Activated naive CD4-positive, alpha-beta T cell treated with anti-CD3 and anti-CD28 coated beads, Interleukin-2, amount 50 U/mL, for 72 hours (primary cell): ENCODE measurements around the gene LUZP2. TPM values are rescaled to one million over a fixed set of nuclear protein-coding genes. Genes with fewer than 3 reads are reported as not detected.

Source experiments
- ATAC-seq, 2 donors: fragments of 150-1000 bp; cut with Tn5 transposase; 2 replicates each; pipeline ENCODE4 v1.10.0; 2021; ENCODE audit warnings: mild to moderate bottlenecking in 2 of 2, moderate library complexity in 2 of 2
- DNase-seq, 2 donors: peaks; one replicate each; pipeline ENCODE4 v3.0.0; 2021 to 2022; ENCODE audit warnings: low spot score in 2 of 2
- H3K27ac Mint-ChIP-seq, 2 donors: one replicate each; pipeline ENCODE4 v1.8.0; 2022; ENCODE audit warnings: mild to moderate bottlenecking in 2 of 2, mixed read lengths in 2 of 2
- H3K36me3 Mint-ChIP-seq, 2 donors: one replicate each; pipeline ENCODE4 v1.8.0; 2022; ENCODE audit warnings: mixed read lengths in 2 of 2
- H3K9me3 Mint-ChIP-seq, 2 donors: one replicate each; pipeline ENCODE4 v1.8.0; 2022; ENCODE audit warnings: mixed read lengths in 2 of 2
- total RNA-seq, 2 donors: library from RNA; stranded (reverse); gene quantifications; one replicate each; pipeline ENCODE4 v1.2.3, GENCODE V29; 2022

The LUZP2 gene
- total RNA-seq, 2 donors from 2014 or later, result not detected

DNA sequence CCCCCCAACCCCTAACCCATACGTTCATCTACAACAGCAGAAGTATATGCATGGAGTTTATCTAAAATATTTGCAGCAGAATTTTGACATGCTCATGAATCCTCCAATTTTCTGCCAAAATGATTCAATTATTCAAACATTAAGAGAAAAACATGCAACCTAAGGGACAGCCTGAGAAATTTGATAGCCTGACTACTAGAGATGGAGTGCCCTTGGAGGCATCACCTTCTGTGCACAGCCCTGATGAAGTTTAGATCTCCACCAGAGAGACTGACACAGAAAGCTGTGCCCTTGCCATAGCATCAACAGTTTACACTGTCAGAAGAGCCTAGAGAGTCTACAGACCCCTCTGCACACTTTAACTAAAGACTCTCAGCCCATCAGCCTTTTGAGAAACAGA is 217.7 kb downstream of the LUZP2 start:
- DNase-seq, result no peak
- Mint-ChIP-seq H3K9me3 (peaks cover 12 to 15% of the 10 kb centered on the region in 2 donors), H3K27ac (no peak overlapping the region), H3K36me3 (no peaks in the 10 kb centered on the region)
- no peak for ATAC-seq

DNA sequence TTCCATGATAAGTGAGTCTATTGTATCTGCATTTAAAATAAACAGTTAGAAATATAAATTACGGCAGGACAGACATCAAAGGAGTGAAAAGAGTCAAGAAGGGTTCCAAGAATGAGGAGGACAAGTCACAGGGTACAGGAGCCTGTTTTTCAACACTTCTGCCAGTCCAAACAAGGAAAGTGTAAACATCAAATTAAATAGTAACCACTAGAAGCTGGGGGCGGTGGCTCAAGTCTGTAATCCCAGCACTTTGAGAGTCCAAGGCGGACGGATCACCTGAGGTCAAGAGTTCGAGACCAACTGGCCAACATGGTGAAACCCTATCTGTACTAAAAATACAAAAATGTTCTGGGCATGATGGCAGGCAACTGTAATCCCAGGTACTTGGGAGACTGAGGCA is 219.6 kb downstream of the LUZP2 start:
- no peak for ATAC-seq
- no peak overlapping the region for H3K27ac Mint-ChIP-seq
- DNase-seq, result no peak
- H3K9me3 Mint-ChIP-seq, result peaks cover 10 to 11% of the 10 kb centered on the region in 2 donors
- no peaks in the 10 kb centered on the region for H3K36me3 Mint-ChIP-seq

DNA sequence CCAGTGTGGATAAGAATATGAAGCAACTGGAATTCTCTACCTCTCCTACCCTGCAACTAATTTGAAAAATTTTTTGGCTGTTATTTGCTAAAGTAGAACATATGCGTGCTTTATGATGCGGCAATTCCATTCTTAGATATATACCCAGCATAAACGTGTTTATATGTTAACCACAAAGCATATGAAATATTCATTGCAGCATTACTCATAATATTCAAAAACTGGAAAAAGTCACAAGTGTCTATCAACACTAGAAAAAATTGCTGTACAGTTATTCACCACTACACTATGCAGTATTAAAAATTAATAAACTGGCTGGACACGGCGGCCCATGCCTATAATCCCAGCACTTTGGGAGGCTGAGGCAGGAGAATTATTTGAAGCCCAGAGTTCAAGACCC is 226.4 kb downstream of the LUZP2 start:
- peaks cover 3 to 7% of the 10 kb centered on the region in 2 donors for H3K9me3 Mint-ChIP-seq
- DNase-seq (no peak), ATAC-seq (no peak)
- no peak overlapping the region for H3K27ac Mint-ChIP-seq
- no peaks in the 10 kb centered on the region for H3K36me3 Mint-ChIP-seq

DNA sequence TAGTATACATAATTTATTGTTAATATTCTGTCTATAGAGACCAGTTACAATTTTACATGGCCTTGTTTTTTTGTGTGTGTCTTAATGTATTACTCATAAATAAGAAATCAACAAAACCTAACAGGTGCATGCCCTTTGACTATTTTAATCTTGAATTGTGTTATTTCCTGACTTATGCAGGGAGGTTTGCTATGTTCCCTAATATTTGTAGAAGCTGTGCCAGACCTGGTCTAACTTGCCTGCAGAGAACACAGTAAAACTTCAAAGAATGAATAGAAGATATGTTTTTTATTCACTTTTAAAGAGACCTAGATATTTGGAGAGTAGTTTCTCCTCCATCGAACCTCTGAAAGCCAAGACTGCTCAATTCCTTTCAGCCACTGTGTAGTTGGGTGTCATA is 234.7 kb downstream of the LUZP2 start:
- H3K9me3 Mint-ChIP-seq, result peaks cover 21 to 27% of the 10 kb centered on the region in 2 donors
- H3K27ac Mint-ChIP-seq, result no peak overlapping the region
- ATAC-seq (no peak), DNase-seq (no peak)
- no peaks in the 10 kb centered on the region for H3K36me3 Mint-ChIP-seq

DNA sequence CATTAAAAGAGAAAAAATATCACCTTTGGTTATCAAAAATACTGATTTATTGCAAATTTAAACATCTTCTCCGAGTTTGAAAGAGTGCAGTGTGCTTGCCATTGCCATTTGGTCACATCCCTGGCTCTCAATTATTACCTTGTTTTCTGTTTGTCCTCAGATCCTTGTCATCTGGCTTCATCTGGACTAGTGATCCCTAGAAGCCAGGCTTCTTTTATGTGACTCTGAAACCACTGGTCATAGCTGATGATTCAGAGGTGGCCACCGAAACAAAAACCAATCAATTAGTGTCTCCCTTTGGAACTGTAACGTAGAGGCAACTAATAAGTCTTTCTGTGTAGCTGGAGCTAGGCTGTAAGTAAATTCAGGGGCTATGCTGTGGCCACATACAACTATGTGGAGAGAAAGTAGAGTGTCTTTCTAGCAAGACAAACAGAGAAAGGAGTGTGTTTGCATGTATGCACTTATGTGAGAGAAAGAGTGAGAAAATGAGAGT is 237.9 kb downstream of the LUZP2 start:
- DNase-seq (no peak), ATAC-seq (no peak)
- Mint-ChIP-seq H3K9me3 (peaks cover 27% of the 10 kb centered on the region in 2 donors), H3K27ac (no peak overlapping the region), H3K36me3 (peaks cover 0 to 8% of the 10 kb centered on the region in 2 donors)

DNA sequence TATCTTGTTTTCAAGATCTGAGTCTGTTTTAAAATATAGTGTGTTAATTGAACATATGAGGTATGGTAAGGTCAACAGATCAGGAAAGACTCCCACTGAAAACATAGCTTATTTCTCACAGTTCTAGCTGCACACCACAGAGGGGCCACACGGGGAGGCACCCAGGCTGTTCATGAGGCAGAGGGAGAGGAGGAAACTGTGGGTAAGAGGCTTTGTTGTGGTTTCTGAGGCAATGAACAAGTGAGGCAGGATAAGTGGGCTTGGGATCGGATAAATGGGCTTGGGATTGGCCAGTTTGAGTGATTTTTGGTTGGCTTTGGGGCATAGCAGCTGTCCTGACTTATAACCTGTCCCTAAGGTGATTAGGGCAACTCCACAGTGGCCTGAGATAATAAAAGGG is 242.1 kb downstream of the LUZP2 start:
- no peak for DNase-seq
- H3K36me3 Mint-ChIP-seq, result peaks cover 0 to 8% of the 10 kb centered on the region in 2 donors
- peaks cover 17 to 22% of the 10 kb centered on the region in 2 donors for H3K9me3 Mint-ChIP-seq
- no peak for ATAC-seq
- no peak overlapping the region for H3K27ac Mint-ChIP-seq

DNA sequence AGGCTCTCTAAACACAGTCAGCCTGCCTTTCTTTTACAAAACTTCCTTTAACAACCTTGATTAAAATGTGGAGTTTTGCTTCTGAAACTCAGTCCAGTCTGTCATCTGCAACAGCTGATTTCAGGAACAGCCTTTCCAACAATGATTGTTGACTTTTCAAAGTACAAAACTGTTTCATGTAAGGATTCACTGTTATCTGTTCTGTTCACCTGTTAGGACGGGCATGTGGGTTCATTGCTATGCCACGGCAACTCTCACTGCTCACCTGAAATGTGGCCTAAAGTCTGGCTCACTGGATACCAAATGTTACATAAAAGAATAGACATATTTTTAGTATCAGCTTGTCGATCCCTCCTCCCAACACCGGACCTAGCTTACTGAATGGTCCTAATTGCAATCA is 242.8 kb downstream of the LUZP2 start:
- H3K9me3 Mint-ChIP-seq, result peaks cover 22 to 26% of the 10 kb centered on the region in 2 donors
- no peak for DNase-seq
- peaks cover 0 to 8% of the 10 kb centered on the region in 2 donors for H3K36me3 Mint-ChIP-seq
- H3K27ac Mint-ChIP-seq, result no peak overlapping the region
- no peak for ATAC-seq

DNA sequence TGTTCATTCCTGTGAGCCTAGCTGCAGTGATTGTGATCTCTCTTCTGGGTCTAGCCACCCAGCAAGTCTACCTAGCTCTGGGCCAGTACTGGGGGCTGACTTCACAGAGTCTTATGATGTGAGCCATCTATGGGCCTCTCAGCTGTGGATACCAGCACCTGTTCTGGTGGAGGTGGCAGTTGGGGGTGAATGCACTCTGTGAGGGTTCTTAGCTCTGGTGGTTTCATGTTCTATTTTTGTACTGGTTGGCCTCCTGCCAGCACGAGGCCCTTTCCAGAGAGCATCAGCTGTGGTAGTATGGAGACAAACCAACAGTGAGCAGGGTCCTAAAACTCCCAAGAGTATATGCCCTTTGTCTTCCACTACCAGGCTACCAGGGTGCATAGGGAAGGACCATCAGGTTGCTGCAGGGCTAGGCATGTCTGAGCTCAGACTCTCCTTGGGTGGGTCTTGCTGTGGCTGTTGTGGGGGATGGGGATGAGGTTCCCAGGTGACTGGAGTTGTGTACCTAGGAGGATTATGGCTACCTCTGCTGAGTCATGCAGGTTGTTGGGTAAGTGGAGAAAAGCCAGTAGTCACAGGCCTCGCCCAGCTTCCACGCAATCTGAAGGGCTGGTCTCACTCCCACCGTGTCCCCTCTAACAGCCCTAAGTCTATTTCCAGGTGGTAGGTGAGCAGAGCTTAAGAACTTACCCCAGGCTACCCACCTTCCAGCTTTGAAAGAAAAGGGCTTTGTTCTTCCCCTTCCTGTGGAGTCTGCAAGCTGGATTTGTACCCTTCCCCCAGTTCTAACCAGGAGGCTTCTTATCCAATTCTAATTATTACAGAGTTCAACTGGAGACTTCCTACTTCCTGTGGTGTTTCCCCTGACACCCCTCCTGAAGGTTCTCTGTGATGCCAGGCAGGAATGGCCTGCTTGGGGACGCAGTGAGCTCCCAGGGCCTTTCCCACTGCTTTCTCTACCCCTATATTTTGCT is 250.7 kb downstream of the LUZP2 start:
- DNase-seq (no peak), ATAC-seq (no peak)
- H3K27ac Mint-ChIP-seq, result no peak overlapping the region
- peaks cover 0 to 13% of the 10 kb centered on the region in 2 donors for H3K36me3 Mint-ChIP-seq
- H3K9me3 Mint-ChIP-seq, result peaks cover 29 to 37% of the 10 kb centered on the region in 2 donors

DNA sequence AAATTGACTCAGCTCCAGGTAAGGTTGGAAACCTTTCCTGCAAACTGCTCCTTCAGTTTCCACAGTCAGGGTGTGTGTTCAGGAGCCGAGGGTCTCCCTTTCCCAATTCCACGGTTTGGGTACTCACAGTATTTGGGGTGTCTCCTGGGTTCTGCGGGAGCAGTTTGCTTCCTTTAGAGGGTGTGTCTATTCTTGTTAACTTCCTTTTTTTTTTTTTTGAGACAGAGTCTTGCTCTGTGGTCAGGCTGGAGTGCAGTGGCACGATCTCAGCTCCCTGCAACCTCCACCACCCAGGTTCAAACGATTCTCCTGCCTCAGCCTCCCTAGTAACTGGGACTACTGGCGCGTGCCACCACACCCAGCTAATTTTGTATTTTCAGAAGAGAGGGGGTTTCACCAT is 251.4 kb downstream of the LUZP2 start:
- no peak for ATAC-seq
- H3K36me3 Mint-ChIP-seq, result peaks cover 0 to 13% of the 10 kb centered on the region in 2 donors
- H3K9me3 Mint-ChIP-seq, result peaks cover 29 to 38% of the 10 kb centered on the region in 2 donors
- no peak for DNase-seq
- no peak overlapping the region for H3K27ac Mint-ChIP-seq

DNA sequence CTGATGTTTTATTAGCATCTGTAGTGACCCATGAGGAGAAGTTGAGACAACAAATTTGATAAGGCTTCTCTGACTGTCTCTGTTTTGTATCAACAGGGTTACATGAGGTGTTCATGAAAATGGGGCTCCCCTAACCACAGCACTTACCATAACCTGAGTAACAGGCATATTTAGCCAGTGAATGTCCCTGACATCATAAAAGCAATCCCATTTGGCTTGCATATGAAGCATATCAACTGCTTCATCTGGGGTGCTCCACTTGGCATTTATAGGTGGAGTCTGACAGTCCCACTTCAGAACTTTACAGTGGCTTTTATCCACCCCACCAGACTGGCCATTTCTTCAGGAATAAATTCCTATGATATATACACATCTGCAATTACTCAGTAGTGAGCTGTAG is 257.6 kb downstream of the LUZP2 start:
- Mint-ChIP-seq H3K9me3 (peaks cover 17 to 20% of the 10 kb centered on the region in 2 donors), H3K27ac (no peak overlapping the region), H3K36me3 (no peaks in the 10 kb centered on the region)
- ATAC-seq (no peak), DNase-seq (no peak)

DNA sequence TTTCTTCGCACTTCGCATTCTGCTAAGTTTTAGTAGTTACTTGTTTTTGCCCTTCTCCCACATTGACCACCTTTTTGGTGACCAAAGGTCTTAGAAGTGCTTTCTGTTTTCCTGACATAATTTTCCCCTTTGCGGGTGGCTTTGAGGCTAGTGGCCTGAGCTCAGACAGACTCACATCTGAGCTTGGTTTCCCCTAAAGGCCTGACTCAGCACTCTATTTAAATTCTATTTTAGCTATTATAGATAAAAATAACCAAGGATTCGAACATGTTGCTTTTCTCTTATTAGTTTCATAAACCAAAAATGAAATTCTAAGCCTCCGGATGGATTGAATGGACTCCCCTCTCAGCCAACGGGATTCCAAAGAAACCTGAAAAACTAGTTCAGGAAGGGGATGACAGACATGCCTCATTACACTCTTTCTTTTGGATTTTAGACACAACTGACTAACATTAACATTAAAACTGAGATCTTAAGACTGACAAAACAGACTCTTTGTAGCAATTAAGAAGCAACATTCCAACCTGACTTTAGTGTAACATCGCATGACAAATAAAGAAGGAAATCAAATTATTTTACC is 258.5 kb downstream of the LUZP2 start:
- DNase-seq (no peak), ATAC-seq (no peak)
- H3K36me3 Mint-ChIP-seq, result no peaks in the 10 kb centered on the region
- H3K9me3 Mint-ChIP-seq, result peaks cover 14 to 18% of the 10 kb centered on the region in 2 donors
- no peak overlapping the region for H3K27ac Mint-ChIP-seq

DNA sequence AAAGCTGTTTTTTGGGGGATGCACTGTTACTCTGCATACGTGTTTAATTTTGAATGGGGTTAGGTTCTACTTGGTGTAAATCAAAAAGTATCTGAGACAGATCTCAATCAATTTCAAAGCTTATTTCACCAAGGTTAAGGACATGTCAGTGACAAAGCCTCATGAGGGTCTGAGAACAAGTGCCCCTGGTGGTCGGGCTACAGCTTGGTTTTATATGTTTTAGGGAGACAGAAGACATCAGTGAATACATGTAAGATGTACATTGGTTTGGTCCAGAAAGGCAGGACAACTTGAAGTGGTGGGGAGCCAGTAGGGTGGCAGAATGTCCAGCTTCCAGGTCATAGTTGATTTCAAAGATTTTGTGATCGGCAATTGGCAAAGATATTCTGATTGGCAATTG is 262.9 kb downstream of the LUZP2 start:
- DNase-seq (no peak), ATAC-seq (no peak)
- H3K36me3 Mint-ChIP-seq, result no peaks in the 10 kb centered on the region
- H3K27ac Mint-ChIP-seq, result no peak overlapping the region
- peaks cover 9 to 14% of the 10 kb centered on the region in 2 donors for H3K9me3 Mint-ChIP-seq

DNA sequence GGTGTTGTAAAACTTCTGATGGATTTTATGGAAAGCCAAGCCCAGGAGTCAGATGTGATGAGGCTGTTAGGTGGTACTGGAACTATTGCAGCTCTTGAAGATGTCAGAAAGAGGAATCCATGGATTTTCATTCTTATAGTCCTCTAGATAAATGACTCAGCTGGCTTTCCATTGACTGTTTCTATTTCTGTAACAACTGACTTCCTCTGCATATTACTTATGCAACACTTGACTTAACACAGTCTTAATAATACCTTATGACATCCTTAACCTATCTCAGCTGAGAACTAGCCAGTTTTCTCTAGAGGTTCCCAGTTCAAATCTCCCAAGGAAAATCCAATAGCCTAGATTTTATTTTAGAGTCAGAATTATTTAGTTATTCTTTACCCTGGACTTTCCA is 263.8 kb downstream of the LUZP2 start:
- H3K9me3 Mint-ChIP-seq, result peaks cover 8 to 11% of the 10 kb centered on the region in 2 donors
- H3K27ac Mint-ChIP-seq, result no peak overlapping the region
- H3K36me3 Mint-ChIP-seq, result no peaks in the 10 kb centered on the region
- no peak for DNase-seq
- ATAC-seq, result no peak

DNA sequence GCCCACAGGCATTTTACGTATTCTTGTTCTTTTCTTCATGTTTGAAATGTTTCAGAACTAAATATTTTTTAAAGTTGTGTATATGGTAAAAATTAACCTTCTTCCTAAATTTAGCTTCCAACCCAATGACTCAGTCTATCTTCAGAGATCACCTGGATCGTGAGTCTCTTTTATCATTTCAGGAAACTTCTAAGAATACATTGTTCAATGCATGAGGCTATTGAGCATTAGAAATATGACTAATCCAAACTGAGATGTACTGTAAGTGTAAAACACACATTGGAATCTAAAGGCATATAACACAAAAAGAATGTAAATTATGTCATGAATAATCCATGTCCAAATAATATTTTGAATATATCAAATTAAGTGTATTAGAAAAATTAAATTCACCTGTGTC is 265.2 kb downstream of the LUZP2 start:
- Mint-ChIP-seq H3K9me3 (peaks cover 1 to 4% of the 10 kb centered on the region in 2 donors), H3K27ac (no peak overlapping the region), H3K36me3 (no peaks in the 10 kb centered on the region)
- DNase-seq (no peak), ATAC-seq (no peak)

DNA sequence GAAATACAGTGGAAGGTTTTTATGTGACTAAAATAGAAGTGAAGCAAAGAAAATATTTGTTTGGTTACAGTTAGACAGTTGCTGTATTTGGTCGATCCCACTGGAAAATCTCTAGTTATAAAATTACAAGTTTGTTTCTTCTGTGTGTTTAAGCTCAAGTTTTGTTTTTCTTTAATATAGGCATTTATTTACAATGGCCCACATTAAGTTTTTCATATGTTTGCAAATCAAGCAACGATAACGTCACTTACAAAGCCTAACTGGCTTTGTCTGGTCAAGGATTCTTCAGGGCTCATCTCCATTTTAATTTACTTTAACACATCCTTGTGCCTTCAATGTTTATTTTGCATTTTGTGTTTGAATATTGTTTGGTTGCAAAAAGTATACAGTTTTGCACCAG is 270.6 kb downstream of the LUZP2 start:
- ATAC-seq, result no peak
- no peak overlapping the region for H3K27ac Mint-ChIP-seq
- peaks cover 7 to 15% of the 10 kb centered on the region in 2 donors for H3K9me3 Mint-ChIP-seq
- no peaks in the 10 kb centered on the region for H3K36me3 Mint-ChIP-seq
- DNase-seq, result no peak

DNA sequence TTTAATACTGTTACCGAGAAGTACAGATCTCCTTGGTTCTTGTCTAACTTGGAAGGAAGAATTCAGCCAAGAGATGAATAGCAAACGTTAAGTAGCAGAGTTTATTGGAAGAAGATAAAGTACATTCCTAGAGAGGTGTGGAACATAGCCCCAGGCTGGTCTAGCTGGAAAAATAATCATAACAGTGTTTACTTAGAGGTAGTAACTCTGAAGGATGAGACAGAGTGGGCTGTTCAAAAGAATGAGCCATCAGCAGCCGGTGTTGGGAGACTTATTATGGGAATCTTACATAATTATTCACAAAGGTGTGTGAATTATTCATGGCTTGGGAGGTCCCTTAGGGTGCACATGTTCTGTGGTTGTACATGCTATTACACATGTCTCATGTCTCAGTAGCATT is 276.5 kb downstream of the LUZP2 start:
- no peak for DNase-seq
- Mint-ChIP-seq H3K27ac (no peak overlapping the region), H3K36me3 (no peaks in the 10 kb centered on the region), H3K9me3 (peaks cover 11% of the 10 kb centered on the region in 2 donors)
- ATAC-seq, result no peak

DNA sequence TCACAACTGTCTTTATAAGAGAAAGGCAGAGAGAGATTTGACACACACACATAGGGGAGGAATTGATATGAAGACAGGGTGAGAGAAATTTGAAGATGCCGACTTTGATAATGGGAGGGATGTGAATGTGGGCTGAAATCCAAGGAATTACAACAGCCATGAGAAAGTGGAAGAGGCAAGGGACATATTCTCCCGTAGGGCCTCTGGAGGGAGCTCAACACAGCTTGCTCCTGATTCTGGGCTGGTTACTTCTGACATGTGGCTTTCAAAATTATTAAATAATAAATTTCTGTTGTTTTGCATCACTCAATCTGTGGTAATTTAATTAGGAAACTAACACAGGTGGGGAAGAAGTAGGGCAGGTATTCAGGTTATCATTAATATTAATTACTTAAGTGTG is 282.9 kb downstream of the LUZP2 start:
- no peak overlapping the region for H3K27ac Mint-ChIP-seq
- DNase-seq, result no peak
- peaks cover 5 to 15% of the 10 kb centered on the region in 2 donors for H3K9me3 Mint-ChIP-seq
- ATAC-seq, result no peak
- H3K36me3 Mint-ChIP-seq, result no peaks in the 10 kb centered on the region
